HG02973 (cell line): ENCODE results near the gene EGLN2.
"Not testable (repeated sequence)": the region's sequence is repeated elsewhere in the genome, so short reads cannot be mapped to it uniquely, and the experiment has no call there.

Experiments used
- ATAC-seq: cut with Tn5 transposase; IDR thresholded peaks from one replicate; pipeline ENCODE4 v1.9.1; 2021; ENCODE audit warnings: moderate library complexity; ENCODE audit not compliant: unreplicated experiment

EGLN2 gene

DNA sequence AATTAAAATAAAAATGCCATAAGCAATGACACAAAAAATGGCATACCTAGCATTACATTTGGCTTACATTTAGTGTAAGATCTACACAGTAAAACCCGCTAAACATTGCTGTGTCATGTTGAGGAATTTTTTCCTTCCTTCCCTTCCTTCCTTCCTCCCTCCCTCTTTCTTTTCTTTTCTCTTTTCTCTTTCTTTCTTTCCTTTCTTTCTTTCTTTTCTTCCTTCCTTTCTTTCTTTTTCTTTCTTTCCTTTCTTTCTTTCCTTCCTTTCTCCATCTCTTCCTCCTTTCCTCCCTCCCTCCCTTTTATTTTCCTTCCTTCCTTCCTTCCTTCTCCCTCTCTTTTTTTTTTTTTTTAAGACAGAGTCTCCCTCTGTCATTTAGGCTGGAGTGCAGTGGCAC, 39.5 kb downstream of the EGLN2 start:
- not testable (repeated sequence) for ATAC-seq

DNA sequence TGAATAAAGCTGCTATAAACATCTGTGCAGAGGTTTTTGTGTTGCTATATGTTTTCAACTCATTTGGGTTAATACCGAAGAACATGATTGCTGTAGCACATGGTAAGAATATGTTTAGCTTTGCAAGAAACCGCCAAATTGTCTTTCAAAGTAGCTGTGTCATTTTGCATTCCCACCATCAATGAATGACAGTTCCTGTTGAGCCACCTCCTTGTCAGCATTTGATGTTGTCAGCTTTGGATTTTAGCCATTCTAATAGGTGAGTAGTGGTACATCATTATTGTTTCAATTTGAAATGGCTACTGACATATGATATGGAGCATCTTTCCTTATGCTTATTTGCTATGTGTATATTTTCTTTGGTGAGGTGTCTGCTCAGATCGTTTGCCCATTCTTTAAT, 43.0 kb downstream of the EGLN2 start:
- ATAC-seq = not testable (repeated sequence)

DNA sequence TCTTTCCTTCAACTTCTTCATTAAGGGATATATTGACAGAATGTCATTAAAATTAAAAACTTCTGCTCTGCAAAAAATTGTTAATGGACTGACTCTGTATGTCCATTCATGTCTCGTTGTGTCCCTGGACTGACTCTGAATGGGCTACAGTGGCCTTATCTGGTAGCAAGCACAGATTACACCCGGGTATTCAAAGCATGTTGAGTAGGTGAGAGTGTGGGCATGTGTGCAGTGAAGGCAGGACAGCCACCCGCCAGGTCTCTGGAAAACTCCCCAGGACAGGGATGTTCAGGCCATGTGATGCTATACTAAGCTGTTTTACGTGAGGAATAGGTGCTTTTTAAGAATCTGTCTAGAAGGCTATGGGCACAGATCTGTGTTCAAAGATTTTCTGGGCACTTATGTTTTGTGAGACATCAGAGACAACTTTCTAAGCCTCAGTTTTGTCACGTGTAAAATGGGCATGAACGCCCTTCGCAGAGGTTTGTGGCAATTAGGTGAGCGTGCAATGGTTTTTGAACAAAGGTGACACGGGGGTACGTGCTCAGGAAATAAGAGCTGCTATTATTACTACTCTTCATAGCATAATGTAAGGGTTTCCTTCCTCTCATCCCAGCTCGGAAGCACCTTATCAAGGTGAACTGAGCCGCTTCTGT, 44.1 kb downstream of the EGLN2 start:
- ATAC-seq = not testable (repeated sequence)

DNA sequence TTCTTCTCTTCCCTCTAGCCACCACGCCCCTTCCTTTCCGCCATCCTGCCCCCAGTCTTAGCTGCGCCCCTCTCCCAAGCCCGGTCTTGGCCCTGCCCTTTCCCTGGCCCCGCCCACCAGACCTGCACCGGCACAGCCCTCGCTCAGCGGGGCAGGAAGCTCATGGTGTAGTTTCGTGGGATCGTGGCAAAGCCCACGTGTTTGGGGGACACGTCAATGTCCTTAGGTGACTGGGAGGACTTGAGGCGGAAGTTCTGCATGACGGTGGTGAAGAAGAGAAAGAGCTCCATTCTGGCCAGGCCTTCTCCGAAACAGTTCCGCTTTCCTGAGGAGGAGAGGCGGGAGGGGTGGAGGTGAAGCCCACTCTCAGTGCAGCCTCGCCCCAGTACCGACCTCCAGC, 44.7 kb downstream of the EGLN2 start:
- not testable (repeated sequence) for ATAC-seq

DNA sequence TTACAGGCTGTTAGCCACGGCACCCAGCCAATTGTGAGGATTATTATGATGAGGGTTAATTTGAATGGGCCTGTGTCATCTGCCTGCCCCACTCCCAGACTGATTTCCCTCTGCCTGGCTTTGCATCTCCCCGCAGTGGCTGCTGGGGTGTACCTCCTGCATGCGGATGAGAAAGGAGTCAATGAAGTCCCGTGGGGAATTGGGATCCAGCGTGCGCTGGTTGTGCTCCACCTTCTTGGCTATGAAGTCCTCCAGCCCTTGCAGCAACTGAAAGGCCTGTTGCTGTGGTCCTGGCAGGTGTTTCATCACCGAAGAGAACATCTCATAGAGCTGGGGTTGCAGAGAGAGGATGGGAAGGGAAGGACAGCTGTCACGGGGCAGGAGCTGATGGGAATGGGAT, 47.7 kb downstream of the EGLN2 start:
- not testable (repeated sequence) for ATAC-seq

DNA sequence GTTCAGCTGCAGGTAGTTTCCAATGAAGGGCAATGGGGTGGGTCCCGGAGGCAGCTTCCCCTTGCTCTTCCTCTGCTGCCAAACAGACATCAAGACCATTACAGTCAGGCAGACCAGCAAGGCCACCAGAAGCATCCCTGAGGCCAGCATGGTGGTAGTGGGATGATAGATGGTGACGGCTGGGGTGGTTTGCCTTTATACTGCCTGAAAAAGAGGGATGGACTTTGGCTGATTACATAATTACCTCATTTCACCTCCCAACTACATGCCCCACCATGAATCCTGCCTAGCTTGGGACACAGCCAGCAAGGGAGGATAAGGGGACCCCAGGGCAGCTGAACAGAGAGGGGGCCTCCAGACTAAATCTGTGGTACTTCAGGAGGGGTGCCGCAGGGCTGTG, 51.3 kb downstream of the EGLN2 start, which contains the start of gene CYP2A6:
CYP2A6 (minus strand) TSS at position 171 of the 400 bp plus-strand sequence; CDS start at position 150, 21 bp downstream.
- ATAC-seq = not testable (repeated sequence)

DNA sequence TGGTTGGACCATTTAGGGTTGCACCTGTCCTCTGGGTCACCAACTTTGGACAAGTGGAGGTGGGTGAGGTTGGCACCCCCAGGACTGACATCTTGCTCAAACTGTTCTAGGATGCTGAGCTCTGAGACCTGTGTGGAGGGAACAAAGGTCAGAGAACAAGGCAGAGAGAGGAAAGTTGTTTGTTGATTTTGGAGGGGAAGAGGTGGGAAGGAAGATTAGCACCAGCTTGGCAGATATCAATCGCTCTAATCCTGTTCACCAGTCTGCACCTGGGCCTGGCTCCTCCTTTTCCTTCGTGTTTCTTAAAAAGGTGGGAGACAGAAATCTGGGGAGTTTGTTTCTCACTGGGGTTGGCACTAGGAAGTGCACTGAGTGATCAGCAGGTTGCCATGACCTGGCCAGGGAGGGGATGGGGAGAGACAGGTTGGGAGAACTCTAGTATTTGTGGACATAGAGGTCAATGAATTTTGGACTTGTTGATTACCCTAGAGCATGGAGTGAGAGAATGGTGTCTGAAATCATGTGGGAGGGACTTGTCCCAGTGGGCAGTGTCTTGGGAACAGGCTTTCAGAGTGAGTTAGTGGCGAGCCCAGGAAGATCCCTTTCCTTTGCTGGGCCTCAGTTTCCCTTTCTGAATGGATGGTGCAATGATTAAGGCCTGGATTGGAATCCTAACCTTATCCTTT, 53.6 kb downstream of the EGLN2 start:
- ATAC-seq = not testable (repeated sequence)
